Keratinocyte (primary cell): Measurements from ENCODE around the gene TPBGL. TPM values are rescaled to one million over a fixed set of nuclear protein-coding genes. Genes with fewer than 3 reads are reported as not detected.

Experiments
- DNase-seq: peaks from one replicate; pipeline ENCODE4 v3.0.0-alpha.2; 2011; ENCODE audit warnings: low read depth, missing footprints, low spot score
- FAIRE-seq: peaks from 2 replicates; lab custom pipeline; 2011; peaks lifted over from hg19 to GRCh38; lab: Jason Lieb, UNC
- H2AFZ ChIP-seq: 2 replicates; pipeline ENCODE4 v1.6.0; 2012; ENCODE audit warnings: low read length, control low read depth, inconsistent platforms; ENCODE audit not compliant: control insufficient read depth
- H3K27ac ChIP-seq: 2 replicates; pipeline ENCODE4 v1.5.1; 2011; ENCODE audit warnings: low read length; ENCODE audit not compliant: control insufficient read depth, insufficient read depth
- H3K27me3 ChIP-seq: 3 replicates; pipeline ENCODE4 v1.6.0; 2011; ENCODE audit warnings: low read length; ENCODE audit not compliant: control insufficient read depth, insufficient read depth; ENCODE audit errors: extremely low read depth
- H3K36me3 ChIP-seq, 2 experiments: 2 replicates in 1 of 2; 3 replicates in 1 of 2; pipeline ENCODE4 v1.5.1; 2011; ENCODE audit warnings: low read length in 2 of 2, mild to moderate bottlenecking in 1 of 2; ENCODE audit not compliant: control insufficient read depth in 2 of 2, insufficient read depth in 2 of 2; ENCODE audit errors: extremely low read depth in 1 of 2
- H3K4me1 ChIP-seq: 3 replicates; pipeline ENCODE4 v1.5.1; 2011; ENCODE audit warnings: low read length; ENCODE audit not compliant: control insufficient read depth, insufficient read depth; ENCODE audit errors: extremely low read depth
- H3K4me2 ChIP-seq: 3 replicates; pipeline ENCODE4 v1.6.0; 2011; ENCODE audit warnings: low read depth, low read length; ENCODE audit not compliant: control insufficient read depth, insufficient read depth; ENCODE audit errors: extremely low read depth
- H3K4me3 ChIP-seq, 3 experiments: fragments of 200-600 bp in 1 of 3; sonication (generic) in 1 of 3; 2 replicates in 2 of 3; 3 replicates in 1 of 3; pipeline ENCODE4 v1.5.1; 2011 to 2016; ENCODE audit warnings: low read length in 3 of 3, mild to moderate bottlenecking in 3 of 3, control low read depth in 2 of 3, inconsistent platforms in 1 of 3, low read depth in 1 of 3, mixed read lengths in 1 of 3, mixed run types in 1 of 3, moderate library complexity in 1 of 3; ENCODE audit not compliant: control insufficient read depth in 2 of 3, insufficient read depth in 2 of 3; ENCODE audit errors: extremely low read depth in 1 of 3
- H3K79me2 ChIP-seq: 2 replicates; pipeline ENCODE4 v1.6.0; 2012; ENCODE audit warnings: low read length; ENCODE audit not compliant: control insufficient read depth, insufficient read depth
- H3K9ac ChIP-seq: 3 replicates; pipeline ENCODE4 v1.6.0; 2011; ENCODE audit warnings: low read length; ENCODE audit not compliant: control insufficient read depth, insufficient read depth; ENCODE audit errors: extremely low read depth
- H3K9me1 ChIP-seq: 3 replicates; pipeline ENCODE4 v1.6.0; 2011; ENCODE audit warnings: low read length; ENCODE audit not compliant: control insufficient read depth, insufficient read depth; ENCODE audit errors: extremely low read depth
- H3K9me3 ChIP-seq: 2 replicates; pipeline ENCODE4 v1.5.1; 2012; ENCODE audit warnings: low read depth, low read length; ENCODE audit not compliant: control insufficient read depth
- H4K20me1 ChIP-seq: 3 replicates; pipeline ENCODE4 v1.6.0; 2011; ENCODE audit warnings: low read length; ENCODE audit not compliant: control insufficient read depth, insufficient read depth; ENCODE audit errors: extremely low read depth
- EZH2 ChIP-seq: IDR thresholded peaks from one replicate; pipeline ENCODE4 v1.6.1; 2012; ENCODE audit warnings: inconsistent platforms, mild to moderate bottlenecking, low read length, moderate library complexity
- dilution Hi-C: fragments of 300-500 bp; cut with MboI; formaldehyde crosslinking; loops from one replicate; pipeline ENCODE4 v1.7.0; 2020; ENCODE audit warnings: low sequenced_read_pairs; ENCODE audit not compliant: extremely low pct_ligation_motif_present
- polyA plus RNA-seq, 5 experiments: library from polyadenylated mRNA; depleted of rRNA in 3 of 5; stranded (reverse) in 3 of 5; stranded (forward) in 1 of 5; unstranded in 1 of 5; fragments of >200 nt; gene quantifications; 1 replicate in 1 of 5; 2 replicates in 3 of 5; 3 replicates in 1 of 5; pipeline versions ENCODE4 v1.2.1 to v1.2.3, GENCODE V29; 2011 to 2012; ENCODE audit warnings: missing spikeins in 2 of 5, low read depth in 1 of 5, low replicate concordance in 1 of 5
- TF ChIP-seq, protein P1 (sequence below), 3 experiments: IDR thresholded peaks in 1 of 3; conservative IDR thresholded peaks in 1 of 3; optimal IDR thresholded peaks in 1 of 3; 2 replicates in 2 of 3; 3 replicates in 1 of 3; pipeline versions ENCODE3 to v1.5.1; 2011; ENCODE audit warnings: low read length in 3 of 3, mild to moderate bottlenecking in 3 of 3, moderate library complexity in 2 of 3, control low read depth in 1 of 3, inconsistent platforms in 1 of 3; ENCODE audit not compliant: insufficient read depth in 2 of 3; ENCODE audit errors: extremely low read depth in 1 of 3

TPBGL gene
- polyA plus RNA-seq, 1 donor (not counting 4 experiments of a cell fraction or from before 2014, with no cell fraction given) = not detected

DNA sequence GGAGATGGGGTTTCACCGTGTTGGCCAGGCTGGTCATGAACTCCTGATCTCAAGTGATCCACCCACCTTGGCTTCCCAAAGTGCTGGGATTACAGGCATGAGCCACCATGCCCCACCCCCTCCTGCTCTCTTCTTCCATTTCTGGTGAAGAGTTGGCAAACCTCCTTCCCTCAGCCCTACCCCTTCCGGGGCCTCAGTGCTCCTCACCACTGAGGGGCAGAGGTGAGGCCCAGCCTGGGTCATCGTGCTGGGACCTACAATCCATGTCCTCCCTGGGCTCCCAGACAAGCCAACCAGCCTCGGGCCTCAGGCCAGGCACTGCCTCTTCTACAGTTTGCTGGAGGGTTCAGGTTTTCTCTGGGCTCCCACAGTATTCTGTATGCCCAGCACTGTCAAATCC lies 14.8 kb upstream of the TPBGL start:
- Histone ChIP-seq H2AFZ (no peak overlapping the region), H3K9ac (no peak overlapping the region), H3K36me3 (no peaks in the 10 kb centered on the region), H4K20me1 (no peaks in the 10 kb centered on the region), H3K9me1 (no peaks in the 10 kb centered on the region), H3K79me2 (no peaks in the 10 kb centered on the region), H3K4me1 (no peaks in the 10 kb centered on the region), H3K27me3 (no peaks in the 10 kb centered on the region), H3K27ac (no peak overlapping the region), H3K9me3 (no peaks in the 10 kb centered on the region), H3K4me2 (no peak overlapping the region), H3K4me3 (no peak overlapping the region)
- no peak for TF ChIP-seq EZH2
- TF ChIP-seq, protein P1, sequence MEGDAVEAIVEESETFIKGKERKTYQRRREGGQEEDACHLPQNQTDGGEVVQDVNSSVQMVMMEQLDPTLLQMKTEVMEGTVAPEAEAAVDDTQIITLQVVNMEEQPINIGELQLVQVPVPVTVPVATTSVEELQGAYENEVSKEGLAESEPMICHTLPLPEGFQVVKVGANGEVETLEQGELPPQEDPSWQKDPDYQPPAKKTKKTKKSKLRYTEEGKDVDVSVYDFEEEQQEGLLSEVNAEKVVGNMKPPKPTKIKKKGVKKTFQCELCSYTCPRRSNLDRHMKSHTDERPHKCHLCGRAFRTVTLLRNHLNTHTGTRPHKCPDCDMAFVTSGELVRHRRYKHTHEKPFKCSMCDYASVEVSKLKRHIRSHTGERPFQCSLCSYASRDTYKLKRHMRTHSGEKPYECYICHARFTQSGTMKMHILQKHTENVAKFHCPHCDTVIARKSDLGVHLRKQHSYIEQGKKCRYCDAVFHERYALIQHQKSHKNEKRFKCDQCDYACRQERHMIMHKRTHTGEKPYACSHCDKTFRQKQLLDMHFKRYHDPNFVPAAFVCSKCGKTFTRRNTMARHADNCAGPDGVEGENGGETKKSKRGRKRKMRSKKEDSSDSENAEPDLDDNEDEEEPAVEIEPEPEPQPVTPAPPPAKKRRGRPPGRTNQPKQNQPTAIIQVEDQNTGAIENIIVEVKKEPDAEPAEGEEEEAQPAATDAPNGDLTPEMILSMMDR (optimal IDR thresholded peaks at IDR 0.05 in 1 of 3, IDR thresholded peaks at IDR 0.05 in 1 of 3, conservative IDR thresholded peaks at IDR 0.05 in 1 of 3; ENCODE audit: extremely low read depth in 1 of 3, insufficient read depth in 2 of 3, low read length in 3 of 3) = no peak
- FAIRE-seq = no peak
- dilution Hi-C loops = no loop called here
- DNase-seq = no peak

DNA sequence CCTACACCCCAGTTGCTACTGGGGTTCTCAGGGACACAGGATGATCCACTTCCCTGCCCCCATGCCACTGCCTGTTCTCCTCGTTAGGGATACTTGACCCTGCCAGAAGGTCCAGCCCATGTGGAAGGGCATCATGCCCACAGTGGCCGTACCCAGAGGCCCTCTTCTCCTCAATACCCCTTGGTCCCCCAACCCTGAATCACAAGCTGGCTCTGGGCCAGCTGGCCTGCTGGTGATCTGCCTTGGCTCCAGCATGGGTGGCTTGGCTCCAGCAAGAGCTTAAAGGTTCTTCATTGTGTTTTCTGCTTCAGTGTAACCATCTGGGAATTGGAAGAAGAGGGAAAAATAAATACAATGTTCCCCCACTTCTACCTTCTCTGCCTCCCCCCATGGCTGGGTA lies 11.1 kb upstream of the TPBGL start:
- FAIRE-seq (no peak), DNase-seq (no peak)
- Histone ChIP-seq H3K27me3 (no peaks in the 10 kb centered on the region), H3K36me3 (no peaks in the 10 kb centered on the region), H3K9me1 (no peaks in the 10 kb centered on the region), H3K4me1 (no peaks in the 10 kb centered on the region), H4K20me1 (peaks cover 8% of the 10 kb centered on the region), H3K27ac (no peak overlapping the region), H3K9me3 (no peaks in the 10 kb centered on the region), H3K79me2 (no peaks in the 10 kb centered on the region), H3K4me2 (no peak overlapping the region), H3K4me3 (no peak overlapping the region), H3K9ac (no peak overlapping the region), H2AFZ (no peak overlapping the region)
- dilution Hi-C loops = no loop called here
- no peak for TF ChIP-seq EZH2
- TF ChIP-seq, protein P1 (optimal IDR thresholded peaks at IDR 0.05 in 1 of 3, IDR thresholded peaks at IDR 0.05 in 1 of 3, conservative IDR thresholded peaks at IDR 0.05 in 1 of 3; ENCODE audit: extremely low read depth in 1 of 3, insufficient read depth in 2 of 3, low read length in 3 of 3) = no peak
